ENCODE results near the gene SGTB. TPM values are rescaled to one million over a fixed set of nuclear protein-coding genes. Genes with fewer than 3 reads are reported as not detected.
A peak's percentile ranks its signal among the peaks of the same experiment; 100 is the strongest.

The SGTB gene
- polyA plus RNA-seq = 4.3 TPM
- long read RNA-seq, donor 1, full-length matches to known transcripts = 1 of 23 reads
- long read RNA-seq, donor 1, partial matches to known transcripts = 22 of 23 reads
- long read RNA-seq, donor 1, other reads (novel, unspliced or antisense) = 0 of 23 reads
- long read RNA-seq, donor 2, full-length matches to known transcripts = 4 of 4 reads
- long read RNA-seq, donor 2, partial matches to known transcripts = 0 of 4 reads
- long read RNA-seq, donor 2, other reads (novel, unspliced or antisense) = 0 of 4 reads
- long read RNA-seq, donor 3, full-length matches to known transcripts = 1 of 1 reads
- long read RNA-seq, donor 3, partial matches to known transcripts = 0 of 1 reads
- long read RNA-seq, donor 3, other reads (novel, unspliced or antisense) = 0 of 1 reads
- long read RNA-seq, donor 4, full-length matches to known transcripts = 1 of 1 reads
- long read RNA-seq, donor 4, partial matches to known transcripts = 0 of 1 reads
- long read RNA-seq, donor 4, other reads (novel, unspliced or antisense) = 0 of 1 reads
- long read RNA-seq, donor 5 = 0 reads
- long read RNA-seq, donor 6 = 0 reads
- long read RNA-seq, donor 7, full-length matches to known transcripts = 1 of 1 reads
- long read RNA-seq, donor 7, partial matches to known transcripts = 0 of 1 reads
- long read RNA-seq, donor 7, other reads (novel, unspliced or antisense) = 0 of 1 reads
- long read RNA-seq, donor 8 = 0 reads
- long read RNA-seq, donor 9, full-length matches to known transcripts = 1 of 1 reads
- long read RNA-seq, donor 9, partial matches to known transcripts = 0 of 1 reads
- long read RNA-seq, donor 9, other reads (novel, unspliced or antisense) = 0 of 1 reads
- long read RNA-seq, donor 10 = 0 reads
- long read RNA-seq, donor 11, full-length matches to known transcripts = 2 of 17 reads
- long read RNA-seq, donor 11, partial matches to known transcripts = 15 of 17 reads
- long read RNA-seq, donor 11, other reads (novel, unspliced or antisense) = 0 of 17 reads

- no CpG with 5 or more reads among the region's 92 CpGs for WGBS (ENCODE audit: insufficient coverage, low lambda C conversion rate)
- Histone ChIP-seq H3K9me3 (ENCODE audit: control insufficient read depth, low read depth, low read length) (no peaks in the 10 kb centered on the region), H3K27ac (ENCODE audit: low read length) (peak within 1 kb of the TSS; percentile 33), H3K4me1 (ENCODE audit: control insufficient read depth, insufficient read depth, low read length) (no peaks in the 10 kb centered on the region), H3K27me3 (ENCODE audit: control insufficient read depth, insufficient read depth, low read length) (no peaks in the 10 kb centered on the region), H3K4me3 (ENCODE audit: low read length) (peak within 1 kb of the TSS; percentile 73), H3K36me3 (ENCODE audit: control insufficient read depth, insufficient read depth, low read length) (no peaks in the 10 kb centered on the region)
- DNase-seq = peak; percentile 70 to 81
These were observed at the start of gene SGTB, which contains the start of gene NLN for GRCh38 chr5:65721720-65722574. SGTB (minus strand) TSS chr5:65722109; CDS start chr5:65720807, 1,302 bp downstream. NLN (plus strand) TSS chr5:65722205; CDS start chr5:65722374, 169 bp downstream.

GRCh38 chr5:65771266-65771665 lies 49.4 kb upstream of the SGTB start:
- no peak overlapping the region for H3K4me3 ChIP-seq (ENCODE audit: low read length)
- DNase-seq = no peak
- H3K27ac ChIP-seq (ENCODE audit: low read length) = no peak overlapping the region
- no peaks in the 10 kb centered on the region for H3K9me3 ChIP-seq (ENCODE audit: control insufficient read depth, low read depth, low read length)
- H3K36me3 ChIP-seq (ENCODE audit: control insufficient read depth, insufficient read depth, low read length) = no peaks in the 10 kb centered on the region
- H3K4me1 ChIP-seq (ENCODE audit: control insufficient read depth, insufficient read depth, low read length) = peaks cover 4% of the 10 kb centered on the region
- H3K27me3 ChIP-seq (ENCODE audit: control insufficient read depth, insufficient read depth, low read length) = no peaks in the 10 kb centered on the region
- WGBS (ENCODE audit: insufficient coverage, low lambda C conversion rate) = 80% methylated on average over 1 of the region's 2 CpGs

DNA sequence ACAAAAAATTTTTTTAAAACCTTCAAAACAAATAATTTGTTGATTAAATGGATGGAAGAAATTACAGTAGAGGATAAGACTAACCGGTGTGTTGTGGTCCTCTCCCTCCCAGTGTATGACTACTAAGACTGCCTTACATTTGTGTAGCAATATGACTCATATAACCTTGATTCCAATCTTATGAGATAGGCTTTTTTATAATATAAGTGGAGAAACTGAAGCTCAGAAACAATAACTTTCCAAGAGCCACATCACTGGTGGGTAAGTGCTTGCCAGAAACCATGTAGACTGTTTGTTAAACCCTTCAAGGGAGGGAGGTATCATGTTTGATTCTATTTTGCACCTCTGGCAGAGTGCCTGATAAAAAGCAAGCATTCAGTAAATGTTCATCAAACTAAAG lies 47.6 kb upstream of the SGTB start:
- no peak overlapping the region for H3K27ac ChIP-seq (ENCODE audit: low read length)
- 57% methylated on average over 1 of the region's 1 CpG for WGBS (ENCODE audit: insufficient coverage, low lambda C conversion rate)
- no peaks in the 10 kb centered on the region for H3K4me1 ChIP-seq (ENCODE audit: control insufficient read depth, insufficient read depth, low read length)
- no peak for DNase-seq
- H3K27me3 ChIP-seq (ENCODE audit: control insufficient read depth, insufficient read depth, low read length) = no peaks in the 10 kb centered on the region
- no peak overlapping the region for H3K4me3 ChIP-seq (ENCODE audit: low read length)
- H3K36me3 ChIP-seq (ENCODE audit: control insufficient read depth, insufficient read depth, low read length) = no peaks in the 10 kb centered on the region
- no peaks in the 10 kb centered on the region for H3K9me3 ChIP-seq (ENCODE audit: control insufficient read depth, low read depth, low read length)

- Histone ChIP-seq H3K27me3 (ENCODE audit: control insufficient read depth, insufficient read depth, low read length) (no peaks in the 10 kb centered on the region), H3K27ac (ENCODE audit: low read length) (no peak overlapping the region), H3K4me1 (ENCODE audit: control insufficient read depth, insufficient read depth, low read length) (no peaks in the 10 kb centered on the region), H3K36me3 (ENCODE audit: control insufficient read depth, insufficient read depth, low read length) (no peaks in the 10 kb centered on the region), H3K9me3 (ENCODE audit: control insufficient read depth, low read depth, low read length) (no peaks in the 10 kb centered on the region), H3K4me3 (ENCODE audit: low read length) (no peak overlapping the region)
- whole genome bisulfite sequencing (ENCODE audit: insufficient coverage, low lambda C conversion rate) = no CpG with 5 or more reads among the region's 7 CpGs
- DNase-seq = no peak
These were observed 46.9 kb upstream of the SGTB start for GRCh38 chr5:65768723-65769346.

GRCh38 chr5:65767565-65767964 lies 45.7 kb upstream of the SGTB start:
- Histone ChIP-seq H3K4me3 (ENCODE audit: low read length) (no peak overlapping the region), H3K27ac (ENCODE audit: low read length) (no peak overlapping the region), H3K9me3 (ENCODE audit: control insufficient read depth, low read depth, low read length) (no peaks in the 10 kb centered on the region), H3K4me1 (ENCODE audit: control insufficient read depth, insufficient read depth, low read length) (no peaks in the 10 kb centered on the region), H3K27me3 (ENCODE audit: control insufficient read depth, insufficient read depth, low read length) (no peaks in the 10 kb centered on the region), H3K36me3 (ENCODE audit: control insufficient read depth, insufficient read depth, low read length) (no peaks in the 10 kb centered on the region)
- no peak for DNase-seq
- no CpG with 5 or more reads among the region's 1 CpG for WGBS (ENCODE audit: insufficient coverage, low lambda C conversion rate)

GRCh38 chr5:65766781-65767180 lies 44.9 kb upstream of the SGTB start:
- no peaks in the 10 kb centered on the region for H3K36me3 ChIP-seq (ENCODE audit: control insufficient read depth, insufficient read depth, low read length)
- no CpG with 5 or more reads among the region's 2 CpGs for WGBS (ENCODE audit: insufficient coverage, low lambda C conversion rate)
- no peak overlapping the region for H3K4me3 ChIP-seq (ENCODE audit: low read length)
- H3K27me3 ChIP-seq (ENCODE audit: control insufficient read depth, insufficient read depth, low read length) = no peaks in the 10 kb centered on the region
- DNase-seq = no peak
- H3K27ac ChIP-seq (ENCODE audit: low read length) = no peak overlapping the region
- no peaks in the 10 kb centered on the region for H3K4me1 ChIP-seq (ENCODE audit: control insufficient read depth, insufficient read depth, low read length)
- H3K9me3 ChIP-seq (ENCODE audit: control insufficient read depth, low read depth, low read length) = no peaks in the 10 kb centered on the region

GRCh38 chr5:65766175-65766574 lies 44.3 kb upstream of the SGTB start:
- Histone ChIP-seq H3K4me3 (ENCODE audit: low read length) (no peak overlapping the region), H3K4me1 (ENCODE audit: control insufficient read depth, insufficient read depth, low read length) (no peaks in the 10 kb centered on the region), H3K27me3 (ENCODE audit: control insufficient read depth, insufficient read depth, low read length) (no peaks in the 10 kb centered on the region), H3K36me3 (ENCODE audit: control insufficient read depth, insufficient read depth, low read length) (no peaks in the 10 kb centered on the region), H3K27ac (ENCODE audit: low read length) (no peak overlapping the region), H3K9me3 (ENCODE audit: control insufficient read depth, low read depth, low read length) (no peaks in the 10 kb centered on the region)
- no peak for DNase-seq
- no CpG with 5 or more reads among the region's 2 CpGs for WGBS (ENCODE audit: insufficient coverage, low lambda C conversion rate)

DNA sequence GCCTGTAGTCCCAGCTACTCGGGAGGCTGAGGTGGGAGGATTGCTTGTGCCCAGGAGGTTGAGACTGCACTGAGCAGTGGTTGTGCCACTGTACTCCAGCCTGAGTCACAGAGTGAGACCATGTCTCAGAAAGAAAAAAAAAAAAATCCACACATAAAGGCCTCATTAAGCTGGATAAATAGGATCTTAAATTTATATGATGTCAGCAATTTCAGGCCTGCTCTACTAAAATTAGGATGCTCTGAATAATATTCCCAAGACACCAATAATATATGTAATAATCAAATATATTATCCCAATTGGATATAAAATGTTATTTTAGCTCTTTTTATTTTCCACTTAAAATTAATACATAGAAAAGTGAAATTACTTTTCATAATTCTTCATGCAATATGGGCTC lies 43.7 kb upstream of the SGTB start:
- H3K36me3 ChIP-seq (ENCODE audit: control insufficient read depth, insufficient read depth, low read length) = no peaks in the 10 kb centered on the region
- no peak overlapping the region for H3K4me3 ChIP-seq (ENCODE audit: low read length)
- WGBS (ENCODE audit: insufficient coverage, low lambda C conversion rate) = 100% methylated on average over 1 of the region's 1 CpG
- no peaks in the 10 kb centered on the region for H3K9me3 ChIP-seq (ENCODE audit: control insufficient read depth, low read depth, low read length)
- H3K4me1 ChIP-seq (ENCODE audit: control insufficient read depth, insufficient read depth, low read length) = no peaks in the 10 kb centered on the region
- DNase-seq = no peak
- H3K27ac ChIP-seq (ENCODE audit: low read length) = no peak overlapping the region
- H3K27me3 ChIP-seq (ENCODE audit: control insufficient read depth, insufficient read depth, low read length) = no peaks in the 10 kb centered on the region

DNA sequence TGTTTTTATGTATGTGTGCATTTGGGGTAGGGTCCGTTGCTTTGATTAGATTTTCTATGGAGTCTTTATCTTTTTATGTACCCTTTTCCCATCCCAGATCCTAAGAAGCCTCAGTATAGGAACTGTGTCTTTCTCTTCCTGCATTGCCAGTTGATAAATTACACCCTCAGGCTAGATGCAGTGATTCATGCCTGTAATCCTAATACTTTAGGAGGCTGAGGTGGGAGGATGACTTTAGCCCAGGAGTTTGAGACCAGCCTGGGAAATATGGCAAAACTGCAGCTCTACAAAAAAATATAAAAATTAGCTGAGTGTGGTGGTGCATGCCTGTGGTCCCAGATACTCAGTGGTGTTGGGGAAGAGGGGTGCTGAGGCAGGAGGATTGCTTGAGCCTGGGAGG lies 40.3 kb upstream of the SGTB start:
- Histone ChIP-seq H3K36me3 (ENCODE audit: control insufficient read depth, insufficient read depth, low read length) (no peaks in the 10 kb centered on the region), H3K27ac (ENCODE audit: low read length) (no peak overlapping the region), H3K4me3 (ENCODE audit: low read length) (no peak overlapping the region), H3K9me3 (ENCODE audit: control insufficient read depth, low read depth, low read length) (no peaks in the 10 kb centered on the region), H3K27me3 (ENCODE audit: control insufficient read depth, insufficient read depth, low read length) (no peaks in the 10 kb centered on the region), H3K4me1 (ENCODE audit: control insufficient read depth, insufficient read depth, low read length) (no peaks in the 10 kb centered on the region)
- DNase-seq = no peak
- whole genome bisulfite sequencing (ENCODE audit: insufficient coverage, low lambda C conversion rate) = no CpG with 5 or more reads among the region's 1 CpG

Measured in large intestine (tissue), 12 donors.